Ovary (tissue), 9 donors: Measurements from ENCODE around the gene CAPN13. TPM values are rescaled to one million over a fixed set of nuclear protein-coding genes. Genes with fewer than 3 reads are reported as not detected.

ENCODE experiments used
- DNase-seq, 5 donors: peaks; one replicate each; pipeline ENCODE4 v3.0.0-alpha.2; 2019 to 2020
- H3K27ac ChIP-seq, 2 donors: fragments of 200-600 bp; one replicate each; pipeline versions ENCODE4 v1.5.1 to v1.8.0; 2019 to 2022
- H3K27me3 ChIP-seq: fragments of 200-600 bp; one replicate; pipeline ENCODE4 v1.8.0; 2022
- H3K36me3 ChIP-seq: fragments of 200-600 bp; sonication (generic); one replicate; pipeline ENCODE4 v1.5.1; 2019
- H3K4me1 ChIP-seq: one replicate; pipeline ENCODE4 v1.8.1; 2013; ENCODE audit warnings: mild to moderate bottlenecking, moderate library complexity; ENCODE audit not compliant: insufficient read depth
- H3K4me3 ChIP-seq: fragments of 200-600 bp; sonication (generic); one replicate; pipeline ENCODE4 v1.5.1; 2017
- H3K9me3 ChIP-seq, 2 donors: fragments of 200-600 bp in 1 of 2; sonication (generic) in 1 of 2; one replicate each; pipeline versions ENCODE4 v1.5.1 to v1.8.1; 2013 to 2019; ENCODE audit warnings: mild to moderate bottlenecking in 1 of 2, moderate library complexity in 1 of 2
- EP300 ChIP-seq: sonication (generic); formaldehyde crosslinking; IDR thresholded peaks from one replicate; pipeline ENCODE4 v1.6.1; 2017; ENCODE audit warnings: antibody characterized with exemption
- POLR2A ChIP-seq: fragments of 450-650 bp; IDR thresholded peaks from one replicate; pipeline ENCODE4 v1.6.1; 2017; ENCODE audit warnings: antibody characterized with exemption, mild to moderate bottlenecking, moderate library complexity
- WGBS, 3 donors: extraction: QIAGEN DNeasy Blood & Tissue Kit in 1 of 3; methylation state at CpG; one replicate each; pipeline versions ENCODE4 v1.1.5 to v1.1.7; 2013 to 2017; 5-methylcytosine and 5-hydroxymethylcytosine counted together
- intact Hi-C, 4 donors: fragments of 100-400 bp; cut with DNase I; formaldehyde crosslinking; loops; one replicate each; pipeline versions ENCODE4 v1.11.0 to v1.15.1; 2022 to 2023
- polyA plus RNA-seq, 2 donors: library from polyadenylated mRNA; stranded (reverse); fragments of 200-250 nt in 1 of 2; fragments of 350-450 nt in 1 of 2; fragmentation: Illumina TruSeq in 1 of 2; extraction: RNeasy Lipid Tissue Mini Kit (QIAGEN cat#74804) in 1 of 2; gene quantifications; one replicate each; pipeline ENCODE4 v1.2.3, GENCODE V29; 2013 to 2014
- total RNA-seq, 7 donors: library from RNA; depleted of rRNA in 2 of 7; stranded (reverse); fragments of >200 nt in 2 of 7; fragmentation: NEBNext Ultra II Directional in 3 of 7; extraction: Animal tissue kit (Norgen Biotek cat#: 25700) in 3 of 7; gene quantifications; one replicate each; pipeline versions ENCODE4 v1.1.0 to v1.2.4, GENCODE V29; 2016 to 2023
- TF ChIP-seq, protein P1 (sequence below), 3 donors: fragments of 450-650 bp in 2 of 3; fragments of 200-600 bp in 1 of 3; IDR thresholded peaks; one replicate each; pipeline versions ENCODE4 v1.5.1 to v1.8.0; 2016 to 2022; ENCODE audit warnings: antibody characterized with exemption in 3 of 3, mild to moderate bottlenecking in 1 of 3
- donor health status: DM: no; HTN: no; CAD: no; lungs with moderate emphysema.
- donor health status: DM: no; HTN: no; CAD: no.
- donor health status: Bipolar disorder and iron deficiency.
- donor health status: DM: yes; HTN: yes; CAD: no.
- donor health status: DM: no; HTN: no; CAD: no.
- donor health status: DM: yes; HTN: yes; CAD: no.

Gene CAPN13
- total and polyA plus RNA-seq, 9 donors: 0.05 to 2.5 (median 0.30) TPM; not detected in 4

DNA sequence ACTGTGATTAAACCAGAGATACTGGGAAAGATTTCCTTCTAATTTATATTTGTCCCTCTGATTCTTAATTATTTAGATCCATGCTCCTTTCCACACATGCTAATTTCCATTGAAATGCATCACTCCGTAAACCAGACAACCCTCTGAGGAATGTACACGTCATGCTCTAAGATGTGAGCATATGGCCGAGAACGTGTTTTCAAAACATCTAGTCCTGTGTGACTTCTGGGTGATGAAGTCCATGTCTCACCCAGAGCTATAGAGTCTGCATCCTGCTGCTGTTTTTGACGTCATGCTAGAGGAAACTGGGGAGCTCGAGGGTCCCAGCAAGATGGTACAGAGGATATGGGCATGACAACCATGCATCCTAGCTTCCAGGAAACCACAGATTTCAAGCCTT lies 53.6 kb downstream of the CAPN13 start:
- Histone ChIP-seq H3K27ac (no peak overlapping the region), H3K4me3 (no peak overlapping the region), H3K36me3 (no peaks in the 10 kb centered on the region), H3K9me3 (no peaks in the 10 kb centered on the region), H3K4me1 (no peaks in the 10 kb centered on the region), H3K27me3 (no peaks in the 10 kb centered on the region)
- no peak for TF ChIP-seq EP300
- no peak for DNase-seq
- 67 to 77% (median 69%) methylated on average over 6 of the region's 6 CpGs for WGBS, 3 donors
- intact Hi-C loops: no loop called here

DNA sequence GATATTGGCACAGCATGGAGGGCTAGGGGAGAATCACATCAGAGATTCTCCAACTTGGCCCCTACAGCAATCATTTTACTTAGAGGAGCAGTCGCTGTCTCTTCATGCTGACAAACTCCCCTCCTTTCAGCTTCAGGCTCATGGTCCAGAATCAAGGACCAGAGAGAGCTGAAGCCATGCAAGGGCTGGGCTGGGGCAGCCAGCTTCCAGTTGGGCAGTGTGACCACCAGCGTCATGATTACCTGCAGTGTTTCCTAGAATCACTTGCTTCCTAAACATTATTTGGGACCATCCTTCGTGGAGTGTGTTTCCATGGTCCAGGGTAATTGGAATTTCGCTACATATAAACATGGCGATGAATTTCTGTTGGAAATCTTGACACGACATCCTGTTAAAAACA lies 54.4 kb downstream of the CAPN13 start:
- TF ChIP-seq EP300 (no peak), POLR2A (no peak)
- TF ChIP-seq, protein P1, sequence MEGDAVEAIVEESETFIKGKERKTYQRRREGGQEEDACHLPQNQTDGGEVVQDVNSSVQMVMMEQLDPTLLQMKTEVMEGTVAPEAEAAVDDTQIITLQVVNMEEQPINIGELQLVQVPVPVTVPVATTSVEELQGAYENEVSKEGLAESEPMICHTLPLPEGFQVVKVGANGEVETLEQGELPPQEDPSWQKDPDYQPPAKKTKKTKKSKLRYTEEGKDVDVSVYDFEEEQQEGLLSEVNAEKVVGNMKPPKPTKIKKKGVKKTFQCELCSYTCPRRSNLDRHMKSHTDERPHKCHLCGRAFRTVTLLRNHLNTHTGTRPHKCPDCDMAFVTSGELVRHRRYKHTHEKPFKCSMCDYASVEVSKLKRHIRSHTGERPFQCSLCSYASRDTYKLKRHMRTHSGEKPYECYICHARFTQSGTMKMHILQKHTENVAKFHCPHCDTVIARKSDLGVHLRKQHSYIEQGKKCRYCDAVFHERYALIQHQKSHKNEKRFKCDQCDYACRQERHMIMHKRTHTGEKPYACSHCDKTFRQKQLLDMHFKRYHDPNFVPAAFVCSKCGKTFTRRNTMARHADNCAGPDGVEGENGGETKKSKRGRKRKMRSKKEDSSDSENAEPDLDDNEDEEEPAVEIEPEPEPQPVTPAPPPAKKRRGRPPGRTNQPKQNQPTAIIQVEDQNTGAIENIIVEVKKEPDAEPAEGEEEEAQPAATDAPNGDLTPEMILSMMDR (IDR thresholded peaks at IDR 0.05): no peak

DNA sequence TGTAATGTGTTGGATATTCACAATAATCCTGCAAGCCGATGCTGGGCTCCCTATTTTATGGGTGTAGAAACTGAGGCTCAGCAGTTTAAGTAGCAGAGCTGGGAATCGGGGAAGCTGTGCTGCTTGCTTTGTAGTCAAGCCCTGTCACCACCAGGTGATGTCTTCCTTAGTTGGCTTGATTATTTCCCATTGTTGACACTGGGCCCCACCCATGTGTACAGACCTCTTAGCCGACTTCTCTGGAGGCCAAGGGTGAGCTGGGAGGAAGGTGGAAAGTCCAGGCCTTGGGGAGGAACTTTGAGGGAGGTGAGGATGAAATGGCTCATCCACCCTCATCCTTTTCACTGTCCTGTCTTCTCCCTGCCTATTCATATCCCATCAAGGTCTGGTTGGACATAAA lies 60.0 kb downstream of the CAPN13 start:
- Histone ChIP-seq H3K4me3 (no peak overlapping the region), H3K9me3 (no peaks in the 10 kb centered on the region), H3K27me3 (no peaks in the 10 kb centered on the region), H3K4me1 (no peaks in the 10 kb centered on the region), H3K36me3 (no peaks in the 10 kb centered on the region), H3K27ac (no peak overlapping the region)
- no peak for DNase-seq
- 78 to 93% (median 83%) methylated on average over 3 of the region's 3 CpGs for WGBS, 3 donors
- intact Hi-C loops: loop anchor here in 1 of 4 donors (10.0 kb wide), 1 partner anchor 588 kb away; no protein-coding TSS in a partner anchor
- TF ChIP-seq POLR2A (no peak), EP300 (no peak)
- TF ChIP-seq, protein P1 (IDR thresholded peaks at IDR 0.05): no peak

More for the DNA sequence above, 54.4 kb downstream of the CAPN13 start:
- Histone ChIP-seq H3K36me3 (no peaks in the 10 kb centered on the region), H3K27ac (no peak overlapping the region), H3K4me1 (no peaks in the 10 kb centered on the region), H3K27me3 (no peaks in the 10 kb centered on the region), H3K4me3 (no peak overlapping the region), H3K9me3 (no peaks in the 10 kb centered on the region)
- intact Hi-C loops: no loop called here
- 71 to 83% (median 82%) methylated on average over 6 of the region's 6 CpGs for WGBS, 3 donors
- DNase-seq: no peak

DNA sequence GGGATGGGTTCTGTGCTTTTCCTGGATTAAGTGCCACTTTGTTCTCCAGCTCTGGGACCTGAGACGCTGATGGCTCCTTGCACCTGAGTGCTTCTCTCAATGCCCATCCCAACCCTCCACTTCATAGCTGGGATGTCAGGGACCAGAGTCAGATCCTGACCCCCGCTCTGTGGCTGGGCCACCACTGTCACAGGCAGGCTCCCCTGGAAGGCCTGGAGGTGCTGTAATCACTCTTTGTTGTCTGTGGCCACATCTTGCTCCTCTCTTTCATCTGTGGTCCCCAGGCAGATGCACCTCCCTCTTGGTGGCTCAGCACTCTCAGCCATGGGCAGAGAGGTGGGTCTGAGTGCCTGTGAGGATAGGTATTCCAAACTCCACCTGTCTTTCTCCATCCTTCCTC lies 62.4 kb downstream of the CAPN13 start:
- no peaks in the 10 kb centered on the region for H3K9me3 ChIP-seq
- TF ChIP-seq POLR2A (no peak), EP300 (no peak)
- TF ChIP-seq, protein P1 (IDR thresholded peaks at IDR 0.05): no peak
- WGBS, 3 donors: 92 to 95% (median 94%) methylated on average over 2 of the region's 2 CpGs
- DNase-seq: no peak
- no peak overlapping the region for H3K27ac ChIP-seq
- no peaks in the 10 kb centered on the region for H3K27me3 ChIP-seq
- H3K36me3 ChIP-seq: no peaks in the 10 kb centered on the region
- H3K4me1 ChIP-seq: no peaks in the 10 kb centered on the region
- intact Hi-C loops: loop anchor here in 1 of 4 donors (10.0 kb wide), 1 partner anchor 590 kb away; no protein-coding TSS in a partner anchor
- H3K4me3 ChIP-seq: no peak overlapping the region

DNA sequence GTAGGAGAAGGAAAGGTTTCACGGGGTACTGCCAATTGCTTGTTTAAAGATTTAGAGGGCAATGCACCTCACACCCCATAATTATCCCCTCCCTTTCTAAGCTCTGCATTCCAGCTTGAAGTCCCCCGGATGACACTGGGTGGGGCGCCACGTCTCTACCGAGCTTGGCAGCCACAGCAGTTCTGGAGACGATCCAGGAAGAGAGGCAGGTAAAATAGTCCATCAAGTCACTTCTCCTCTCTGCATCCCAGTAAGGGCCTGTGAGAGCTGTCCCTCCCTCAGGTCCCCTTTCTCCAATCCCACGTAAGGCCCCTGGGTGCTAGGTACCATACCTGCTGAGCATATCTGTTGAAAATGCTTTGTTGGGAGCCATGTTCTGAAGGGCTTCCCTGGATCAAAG lies 65.7 kb downstream of the CAPN13 start:
- no peaks in the 10 kb centered on the region for H3K36me3 ChIP-seq
- H3K27ac ChIP-seq: no peak overlapping the region
- TF ChIP-seq, protein P1 (IDR thresholded peaks at IDR 0.05): no peak
- no peak for TF ChIP-seq POLR2A
- TF ChIP-seq EP300: no peak
- DNase-seq: no peak
- intact Hi-C loops: loop anchor here in 1 of 4 donors (10.0 kb wide), 1 partner anchor 593 kb away; no protein-coding TSS in a partner anchor
- WGBS, 3 donors: 63 to 64% (median 63%) methylated on average over 7 of the region's 7 CpGs
- no peak overlapping the region for H3K4me3 ChIP-seq
- no peaks in the 10 kb centered on the region for H3K27me3 ChIP-seq
- no peaks in the 10 kb centered on the region for H3K4me1 ChIP-seq
- no peaks in the 10 kb centered on the region for H3K9me3 ChIP-seq
